Prostate gland (tissue), 2 donors: ENCODE data around the gene ENOX1.

Source experiments
- POLR2AphosphoS5 ChIP-seq: sonication (generic); formaldehyde crosslinking; IDR thresholded peaks from one replicate; pipeline ENCODE4 v1.6.1; 2017; ENCODE audit warnings: antibody characterized with exemption
- TF ChIP-seq, protein P1 (sequence below), 4 experiments: fragments of 200-600 bp in 2 of 4; fragments of 450-650 bp in 2 of 4; sonication (generic) in 2 of 4; IDR thresholded peaks; 1 replicate in 3 of 4; 2 replicates in 1 of 4; pipeline ENCODE4 v1.5.1; 2016 to 2019; ENCODE audit warnings: antibody characterized with exemption in 4 of 4, mild to moderate bottlenecking in 2 of 4, moderate library complexity in 2 of 4

DNA sequence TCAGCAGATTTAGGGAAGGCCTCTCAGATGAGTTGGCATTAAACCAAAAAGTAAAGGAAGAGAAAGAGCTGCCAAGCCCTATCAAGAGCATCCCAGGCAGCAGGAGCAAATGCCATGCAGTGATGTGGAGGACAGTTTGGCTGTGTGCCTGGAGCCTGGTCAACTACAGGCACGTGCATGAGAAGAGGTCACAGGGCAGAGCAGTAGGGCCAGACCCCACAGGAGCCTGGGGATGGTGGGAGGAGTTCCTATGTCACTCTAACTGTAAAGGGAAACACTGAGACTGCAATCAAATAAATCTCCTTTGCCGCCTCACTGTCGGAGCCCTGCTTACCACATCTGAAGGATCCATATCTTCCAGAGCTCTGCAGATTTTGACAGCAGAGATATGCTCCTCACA is 240.5 kb downstream of the ENOX1 start:
- TF ChIP-seq, protein P1, sequence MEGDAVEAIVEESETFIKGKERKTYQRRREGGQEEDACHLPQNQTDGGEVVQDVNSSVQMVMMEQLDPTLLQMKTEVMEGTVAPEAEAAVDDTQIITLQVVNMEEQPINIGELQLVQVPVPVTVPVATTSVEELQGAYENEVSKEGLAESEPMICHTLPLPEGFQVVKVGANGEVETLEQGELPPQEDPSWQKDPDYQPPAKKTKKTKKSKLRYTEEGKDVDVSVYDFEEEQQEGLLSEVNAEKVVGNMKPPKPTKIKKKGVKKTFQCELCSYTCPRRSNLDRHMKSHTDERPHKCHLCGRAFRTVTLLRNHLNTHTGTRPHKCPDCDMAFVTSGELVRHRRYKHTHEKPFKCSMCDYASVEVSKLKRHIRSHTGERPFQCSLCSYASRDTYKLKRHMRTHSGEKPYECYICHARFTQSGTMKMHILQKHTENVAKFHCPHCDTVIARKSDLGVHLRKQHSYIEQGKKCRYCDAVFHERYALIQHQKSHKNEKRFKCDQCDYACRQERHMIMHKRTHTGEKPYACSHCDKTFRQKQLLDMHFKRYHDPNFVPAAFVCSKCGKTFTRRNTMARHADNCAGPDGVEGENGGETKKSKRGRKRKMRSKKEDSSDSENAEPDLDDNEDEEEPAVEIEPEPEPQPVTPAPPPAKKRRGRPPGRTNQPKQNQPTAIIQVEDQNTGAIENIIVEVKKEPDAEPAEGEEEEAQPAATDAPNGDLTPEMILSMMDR (IDR thresholded peaks at IDR 0.05): no peak
- no peak for TF ChIP-seq POLR2AphosphoS5
